B cell (primary cell): ENCODE data around the gene BCL2L1.

ENCODE experiments used
- EZH2 ChIP-seq: IDR thresholded peaks from 2 replicates; pipeline ENCODE4 v1.6.1; 2012; ENCODE audit warnings: borderline replicate concordance, low read depth, mild to moderate bottlenecking, moderate library complexity, low read length; ENCODE audit not compliant: insufficient read depth, poor library complexity, severe bottlenecking
- TF ChIP-seq, protein P1 (sequence below): fragments of 200-600 bp; IDR thresholded peaks from one replicate; pipeline ENCODE4 v1.8.0; 2022; ENCODE audit warnings: antibody characterized with exemption, mild to moderate bottlenecking

DNA sequence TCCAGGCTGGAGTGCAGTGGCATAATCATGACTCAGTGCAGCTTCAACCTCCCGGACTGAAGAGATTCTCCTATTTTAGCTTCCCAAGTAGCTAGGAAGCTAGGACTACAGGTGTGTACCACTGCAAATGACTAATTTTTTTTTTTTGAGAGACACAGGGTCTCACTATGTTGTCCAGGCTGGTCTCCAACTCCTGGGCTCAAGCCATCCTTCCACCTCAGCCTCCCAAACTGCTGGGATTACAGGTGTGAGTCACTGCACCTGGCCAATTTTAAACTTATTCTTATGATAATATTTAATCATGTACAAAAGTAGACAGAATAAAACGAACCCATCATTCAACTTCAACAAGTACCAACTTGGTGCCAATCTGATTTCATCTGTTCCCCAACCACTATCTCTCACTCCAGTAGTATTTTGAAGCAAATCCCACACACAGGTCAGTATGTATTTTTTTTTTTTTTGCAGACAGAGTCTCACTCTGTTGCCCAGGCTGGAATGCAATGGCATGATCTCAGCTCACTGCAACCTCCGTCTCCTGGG, 32.5 kb downstream of the BCL2L1 start:
- TF ChIP-seq, protein P1, sequence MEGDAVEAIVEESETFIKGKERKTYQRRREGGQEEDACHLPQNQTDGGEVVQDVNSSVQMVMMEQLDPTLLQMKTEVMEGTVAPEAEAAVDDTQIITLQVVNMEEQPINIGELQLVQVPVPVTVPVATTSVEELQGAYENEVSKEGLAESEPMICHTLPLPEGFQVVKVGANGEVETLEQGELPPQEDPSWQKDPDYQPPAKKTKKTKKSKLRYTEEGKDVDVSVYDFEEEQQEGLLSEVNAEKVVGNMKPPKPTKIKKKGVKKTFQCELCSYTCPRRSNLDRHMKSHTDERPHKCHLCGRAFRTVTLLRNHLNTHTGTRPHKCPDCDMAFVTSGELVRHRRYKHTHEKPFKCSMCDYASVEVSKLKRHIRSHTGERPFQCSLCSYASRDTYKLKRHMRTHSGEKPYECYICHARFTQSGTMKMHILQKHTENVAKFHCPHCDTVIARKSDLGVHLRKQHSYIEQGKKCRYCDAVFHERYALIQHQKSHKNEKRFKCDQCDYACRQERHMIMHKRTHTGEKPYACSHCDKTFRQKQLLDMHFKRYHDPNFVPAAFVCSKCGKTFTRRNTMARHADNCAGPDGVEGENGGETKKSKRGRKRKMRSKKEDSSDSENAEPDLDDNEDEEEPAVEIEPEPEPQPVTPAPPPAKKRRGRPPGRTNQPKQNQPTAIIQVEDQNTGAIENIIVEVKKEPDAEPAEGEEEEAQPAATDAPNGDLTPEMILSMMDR: no peak
- TF ChIP-seq EZH2: no peak
